A549 treated with AZD2906 at 1 μM for 4 hours (cell line): ENCODE data around the gene BMP2K. TPM values are rescaled to one million over a fixed set of nuclear protein-coding genes. Genes with fewer than 3 reads are reported as not detected.

ENCODE experiments used
- total RNA-seq: library from RNA; stranded (reverse); fragments of 200-300 nt; extraction: Qiagen RNA extraction; gene quantifications from 5 replicates; pipeline ENCODE4 v1.2.3, GENCODE V29; 2022

BMP2K gene
- total RNA-seq = 10.5 to 12.1 TPM (median 11.8 TPM) in 5 replicates

DNA sequence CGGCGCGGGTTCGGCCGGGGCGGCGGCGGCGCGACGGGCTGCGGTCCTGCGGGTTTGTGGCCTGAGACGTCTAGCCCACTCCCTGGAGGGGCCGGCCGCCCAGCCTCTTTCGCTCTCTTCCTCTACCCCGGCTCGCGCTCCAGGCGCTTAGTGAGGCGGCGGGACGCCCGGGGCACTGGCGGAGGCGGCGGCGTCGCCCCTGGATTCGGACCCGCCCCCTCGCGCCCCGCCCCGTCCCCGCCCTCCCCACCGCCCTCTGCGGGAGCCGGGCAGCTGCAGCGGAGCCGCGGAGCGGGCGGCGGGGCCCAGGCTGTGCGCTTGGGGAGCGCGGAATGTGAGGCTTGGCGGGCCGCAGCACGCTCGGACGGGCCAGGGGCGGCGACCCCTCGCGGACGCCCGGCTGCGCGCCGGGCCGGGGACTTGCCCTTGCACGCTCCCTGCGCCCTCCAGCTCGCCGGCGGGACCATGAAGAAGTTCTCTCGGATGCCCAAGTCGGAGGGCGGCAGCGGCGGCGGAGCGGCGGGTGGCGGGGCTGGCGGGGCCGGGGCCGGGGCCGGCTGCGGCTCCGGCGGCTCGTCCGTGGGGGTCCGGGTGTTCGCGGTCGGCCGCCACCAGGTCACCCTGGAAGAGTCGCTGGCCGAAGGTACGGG lies at the start of gene BMP2K:
Gene BMP2K, plus strand, starts transcription at position 272 of the 650 bp plus-strand sequence. Its CDS starts 194 bp downstream, at position 466.

DNA sequence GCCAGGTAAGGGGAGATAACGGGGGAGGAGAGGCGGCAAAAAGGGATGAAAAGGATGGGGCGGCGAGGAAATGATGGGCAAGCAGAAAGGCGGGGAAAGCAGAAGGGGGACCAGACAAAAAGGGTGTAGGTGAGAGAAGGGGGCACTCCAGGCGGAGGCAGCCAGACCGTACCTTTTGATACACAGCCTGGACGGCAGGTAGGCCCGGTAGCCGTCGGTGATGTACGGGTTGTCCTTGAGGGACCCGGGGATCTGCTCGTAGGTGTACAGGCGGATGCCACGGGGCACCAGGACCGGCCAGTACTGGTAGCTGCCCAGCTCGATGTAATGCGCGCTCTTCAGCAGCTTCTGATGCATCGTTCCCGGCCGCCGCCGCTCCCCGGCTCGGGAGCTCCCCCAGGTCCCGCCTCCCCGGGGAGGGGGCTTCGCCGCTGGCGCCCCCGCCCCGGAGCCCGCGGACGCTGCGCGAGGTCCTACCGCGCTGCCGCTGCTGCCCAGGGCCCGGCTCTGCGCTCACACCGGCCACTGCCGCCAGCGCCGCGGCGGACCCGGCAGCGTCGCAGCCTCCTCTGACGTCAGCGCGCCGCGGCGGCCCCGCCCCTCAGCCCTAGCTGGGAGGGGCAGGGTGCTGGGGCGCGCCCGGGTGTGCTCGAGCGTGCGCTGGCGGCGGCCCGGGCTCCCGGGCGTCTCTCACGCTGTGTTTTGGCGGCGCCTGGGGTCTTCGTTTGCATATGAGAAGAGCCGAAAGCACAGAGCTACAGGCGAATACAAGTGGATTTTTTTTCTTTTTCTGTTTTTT lies 162.9 kb downstream of the BMP2K start, which contains the start of gene PAQR3:
Gene PAQR3, minus strand, starts transcription at position 571 of the 799 bp plus-strand sequence. Its CDS starts 214 bp downstream, at position 357.

Other genes with a start within 250 kb of the BMP2K start
- 56.8 to 74.7 TPM (median 61.8 TPM) in 5 replicates for gene ANXA3, start 224.6 kb upstream of the BMP2K start, total RNA-seq
- gene PAQR3, start 163.1 kb downstream of the BMP2K start, total RNA-seq = 6.6 to 8.7 TPM (median 7.6 TPM) in 5 replicates